ENCODE data around the gene KCP.

The KCP gene

GRCh38 chr7:128858380-128859231 is 51.9 kb downstream of the KCP start:
- DNase-seq (ENCODE audit: low spot score) = no peak

GRCh38 chr7:128856001-128856718 is 54.3 kb downstream of the KCP start:
- no peak for DNase-seq (ENCODE audit: low spot score)

GRCh38 chr7:128855559-128855958 is 55.0 kb downstream of the KCP start:
- DNase-seq (ENCODE audit: low spot score) = no peak

GRCh38 chr7:128854396-128854795 is 56.1 kb downstream of the KCP start:
- no peak for DNase-seq (ENCODE audit: low spot score)

- no peak for DNase-seq (ENCODE audit: low spot score)
These were observed 56.7 kb downstream of the KCP start for GRCh38 chr7:128853799-128854198.

- no peak for DNase-seq (ENCODE audit: low spot score)
These were observed 57.8 kb downstream of the KCP start for GRCh38 chr7:128852537-128853254.

GRCh38 chr7:128849804-128850490 is 60.6 kb downstream of the KCP start:
- DNase-seq (ENCODE audit: low spot score) = no peak

GRCh38 chr7:128849156-128849515 is 61.4 kb downstream of the KCP start:
- no peak for DNase-seq (ENCODE audit: low spot score)

- DNase-seq (ENCODE audit: low spot score) = no peak
These were observed 62.0 kb downstream of the KCP start for GRCh38 chr7:128848289-128849155.

GRCh38 chr7:128847721-128848211 is 62.7 kb downstream of the KCP start:
- no peak for DNase-seq (ENCODE audit: low spot score)

- DNase-seq (ENCODE audit: low spot score) = no peak
These were observed 63.6 kb downstream of the KCP start for GRCh38 chr7:128846781-128847444.

GRCh38 chr7:128845987-128846386 is 64.5 kb downstream of the KCP start:
- DNase-seq (ENCODE audit: low spot score) = no peak

GRCh38 chr7:128845475-128845874 is 65.0 kb downstream of the KCP start:
- DNase-seq (ENCODE audit: low spot score) = no peak

GRCh38 chr7:128844777-128845311 is 65.7 kb downstream of the KCP start:
- no peak for DNase-seq (ENCODE audit: low spot score)

GRCh38 chr7:128843938-128844621 is 66.4 kb downstream of the KCP start:
- no peak for DNase-seq (ENCODE audit: low spot score)

GRCh38 chr7:128842674-128843641 is 67.6 kb downstream of the KCP start:
- no peak for DNase-seq (ENCODE audit: low spot score)

GRCh38 chr7:128841921-128842673 is 68.4 kb downstream of the KCP start:
- DNase-seq (ENCODE audit: low spot score) = peak; percentile 80

All from ecto neural progenitor cell (in vitro differentiated cells).